ENCODE measurements around the gene CARD16. TPM values are rescaled to one million over a fixed set of nuclear protein-coding genes. Genes with fewer than 3 reads are reported as not detected.

Gene CARD16
- total RNA-seq, 1 experiment from 2014 or later, result not detected

DNA sequence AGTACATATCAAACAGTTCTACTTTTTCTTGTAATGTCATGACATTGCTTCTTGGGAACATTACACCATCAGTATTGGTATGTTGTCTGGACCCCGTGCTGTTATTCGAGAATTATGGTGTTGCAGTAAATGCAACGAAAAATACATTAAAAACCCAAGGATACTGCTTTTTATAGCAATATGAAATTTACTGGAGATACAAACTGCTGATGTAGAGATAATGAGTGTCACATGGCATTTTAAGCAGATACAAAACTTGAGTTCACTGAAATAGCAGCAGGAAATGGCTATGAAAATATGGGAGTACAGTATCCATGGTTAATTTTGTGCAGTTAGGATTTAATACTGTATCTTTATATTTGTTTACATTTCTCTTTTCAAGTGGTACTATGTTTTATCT lies 7.4 kb upstream of the CARD16 start:
- Mint-ChIP-seq H3K27ac (no peak overlapping the region), H3K4me1 (no peaks in the 10 kb centered on the region), H3K27me3 (ENCODE audit: low read depth) (no peaks in the 10 kb centered on the region), H3K36me3 (ENCODE audit: insufficient read depth in 1 of 3, low read depth in 3 of 3) (no peaks in the 10 kb centered on the region), H3K4me3 (no peak overlapping the region), H3K9me3 (no peaks in the 10 kb centered on the region)
- no peak overlapping the region for H3K23ac ChIP-seq (ENCODE audit: insufficient read length, low read depth, low read length)
- no peak overlapping the region for H2BK20ac ChIP-seq (ENCODE audit: low read depth, low read length, poor library complexity, severe bottlenecking)
- H3K27ac ChIP-seq (ENCODE audit: insufficient read length, low read depth, low read length), result no peak overlapping the region
- no peak overlapping the region for H4K91ac ChIP-seq (ENCODE audit: insufficient read length, low read depth, low read length)
- H3K18ac ChIP-seq (ENCODE audit: insufficient read length, low read depth, low read length), result no peak overlapping the region
- WGBS (ENCODE audit: extremely low coverage, insufficient read length, low lambda C conversion rate), result no CpG with 5 or more reads among the region's 3 CpGs
- no peak overlapping the region for H3K56ac ChIP-seq (ENCODE audit: insufficient read length, low read depth, low read length)
- no peaks in the 10 kb centered on the region for H3K9me3 ChIP-seq (ENCODE audit: control insufficient read depth, low read depth, low read length)
- H3K4me1 ChIP-seq (ENCODE audit: insufficient read depth, low read length), result no peaks in the 10 kb centered on the region
- no peak overlapping the region for H2AFZ ChIP-seq (ENCODE audit: low read length)
- TF ChIP-seq, protein P1, sequence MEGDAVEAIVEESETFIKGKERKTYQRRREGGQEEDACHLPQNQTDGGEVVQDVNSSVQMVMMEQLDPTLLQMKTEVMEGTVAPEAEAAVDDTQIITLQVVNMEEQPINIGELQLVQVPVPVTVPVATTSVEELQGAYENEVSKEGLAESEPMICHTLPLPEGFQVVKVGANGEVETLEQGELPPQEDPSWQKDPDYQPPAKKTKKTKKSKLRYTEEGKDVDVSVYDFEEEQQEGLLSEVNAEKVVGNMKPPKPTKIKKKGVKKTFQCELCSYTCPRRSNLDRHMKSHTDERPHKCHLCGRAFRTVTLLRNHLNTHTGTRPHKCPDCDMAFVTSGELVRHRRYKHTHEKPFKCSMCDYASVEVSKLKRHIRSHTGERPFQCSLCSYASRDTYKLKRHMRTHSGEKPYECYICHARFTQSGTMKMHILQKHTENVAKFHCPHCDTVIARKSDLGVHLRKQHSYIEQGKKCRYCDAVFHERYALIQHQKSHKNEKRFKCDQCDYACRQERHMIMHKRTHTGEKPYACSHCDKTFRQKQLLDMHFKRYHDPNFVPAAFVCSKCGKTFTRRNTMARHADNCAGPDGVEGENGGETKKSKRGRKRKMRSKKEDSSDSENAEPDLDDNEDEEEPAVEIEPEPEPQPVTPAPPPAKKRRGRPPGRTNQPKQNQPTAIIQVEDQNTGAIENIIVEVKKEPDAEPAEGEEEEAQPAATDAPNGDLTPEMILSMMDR (conservative IDR thresholded peaks at IDR 0.05), result no peak
- no peak overlapping the region for H3K14ac ChIP-seq (ENCODE audit: insufficient read depth, low read length)
- no peak overlapping the region for H2BK120ac ChIP-seq (ENCODE audit: low read depth, low read length, poor library complexity, severe bottlenecking)
- no peak overlapping the region for H2BK12ac ChIP-seq (ENCODE audit: insufficient read length, low read depth, low read length)
- H3K4ac ChIP-seq (ENCODE audit: low read depth, low read length), result no peak overlapping the region
- no peak overlapping the region for H2AK5ac ChIP-seq (ENCODE audit: insufficient read length, low read length)
- no peak for DNase-seq
- no peaks in the 10 kb centered on the region for H3K79me1 ChIP-seq (ENCODE audit: insufficient read depth, low read depth, low read length, poor library complexity, severe bottlenecking)
- no peak overlapping the region for H3K9ac ChIP-seq (ENCODE audit: extremely low read depth, insufficient read length, low read length)
- no peak overlapping the region for H3K4me2 ChIP-seq (ENCODE audit: insufficient read depth, insufficient read length, low read length)
- H4K20me1 ChIP-seq (ENCODE audit: control insufficient read depth, insufficient read depth, insufficient read length), result no peaks in the 10 kb centered on the region
- no peak overlapping the region for H3T11ph ChIP-seq (ENCODE audit: low read length)
- H3K79me2 ChIP-seq (ENCODE audit: insufficient read depth, low read length), result no peaks in the 10 kb centered on the region
- H2BK5ac ChIP-seq (ENCODE audit: insufficient read length, low read length), result no peak overlapping the region
- no peak overlapping the region for H4K5ac ChIP-seq (ENCODE audit: insufficient read length, low read depth, low read length)
- H3K27me3 ChIP-seq (ENCODE audit: insufficient read depth, low read length), result no peaks in the 10 kb centered on the region
- no peak overlapping the region for H2BK15ac ChIP-seq (ENCODE audit: low read depth, low read length)
- no peak overlapping the region for H4K8ac ChIP-seq (replicated peaks; ENCODE audit: insufficient read length, low read depth, low read length)
- H3K23me2 ChIP-seq (ENCODE audit: insufficient read length, low read depth, low read length, poor library complexity, severe bottlenecking), result no peaks in the 10 kb centered on the region

All from H9 (cell line).